Activated B cell treated with CpG ODN at 0.5 μM for 24 hours (primary cell): ENCODE results near the gene TMEM140. TPM values are rescaled to one million over a fixed set of nuclear protein-coding genes. Genes with fewer than 3 reads are reported as not detected.
A peak's percentile ranks its signal among the peaks of the same experiment; 100 is the strongest.

ENCODE experiments used
- ATAC-seq: fragments of 200-7000 bp; cut with Tn5 transposase; one replicate; pipeline ENCODE4 v1.10.0; 2021; ENCODE audit warnings: low read depth, mild to moderate bottlenecking, moderate library complexity
- CTCF ChIA-PET: fragments of 350-600 bp; sonication (Branson Sonifier 250); formaldehyde crosslinking; loops from one replicate; lab custom pipeline; 2021; ENCODE audit warnings: antibody characterized with exemption; lab: Charles Lee
- POLR2A ChIA-PET: fragments of 350-600 bp; sonication (Branson Sonifier 250); formaldehyde crosslinking; loops from one replicate; lab custom pipeline; 2021; ENCODE audit warnings: antibody characterized with exemption; lab: Charles Lee
- DNase-seq: peaks from one replicate; pipeline ENCODE4 v3.0.0; 2022
- H3K27ac Mint-ChIP-seq: one replicate; pipeline ENCODE4 v1.8.0; 2020; ENCODE audit warnings: mixed read lengths
- H3K27me3 Mint-ChIP-seq: one replicate; pipeline ENCODE4 v1.8.0; 2021; ENCODE audit warnings: mixed read lengths
- H3K36me3 Mint-ChIP-seq: one replicate; pipeline ENCODE4 v1.8.0; 2021; ENCODE audit warnings: low read depth, mixed read lengths
- H3K4me1 Mint-ChIP-seq: one replicate; pipeline ENCODE4 v1.8.0; 2021; ENCODE audit warnings: mixed read lengths
- H3K4me3 Mint-ChIP-seq: one replicate; pipeline ENCODE4 v1.8.0; 2020; ENCODE audit warnings: mild to moderate bottlenecking, mixed read lengths
- H3K9me3 Mint-ChIP-seq: one replicate; pipeline ENCODE4 v1.8.0; 2020; ENCODE audit warnings: mixed read lengths
- intact Hi-C: fragments of 100-400 bp; cut with micrococcal nuclease; formaldehyde crosslinking; loops from one replicate; pipeline ENCODE4 v1.15.1; 2024
- total RNA-seq: library from RNA; stranded (reverse); gene quantifications from 2 replicates; pipeline ENCODE4 v1.2.3, GENCODE V29; 2022
- TF ChIP-seq, protein P1 (sequence below): fragments of 200-600 bp; IDR thresholded peaks from one replicate; pipeline ENCODE4 v1.8.0; 2022; ENCODE audit warnings: antibody characterized with exemption, mild to moderate bottlenecking

The TMEM140 gene
- total RNA-seq, 1 donor from 2014 or later, result 20.9 TPM

DNA sequence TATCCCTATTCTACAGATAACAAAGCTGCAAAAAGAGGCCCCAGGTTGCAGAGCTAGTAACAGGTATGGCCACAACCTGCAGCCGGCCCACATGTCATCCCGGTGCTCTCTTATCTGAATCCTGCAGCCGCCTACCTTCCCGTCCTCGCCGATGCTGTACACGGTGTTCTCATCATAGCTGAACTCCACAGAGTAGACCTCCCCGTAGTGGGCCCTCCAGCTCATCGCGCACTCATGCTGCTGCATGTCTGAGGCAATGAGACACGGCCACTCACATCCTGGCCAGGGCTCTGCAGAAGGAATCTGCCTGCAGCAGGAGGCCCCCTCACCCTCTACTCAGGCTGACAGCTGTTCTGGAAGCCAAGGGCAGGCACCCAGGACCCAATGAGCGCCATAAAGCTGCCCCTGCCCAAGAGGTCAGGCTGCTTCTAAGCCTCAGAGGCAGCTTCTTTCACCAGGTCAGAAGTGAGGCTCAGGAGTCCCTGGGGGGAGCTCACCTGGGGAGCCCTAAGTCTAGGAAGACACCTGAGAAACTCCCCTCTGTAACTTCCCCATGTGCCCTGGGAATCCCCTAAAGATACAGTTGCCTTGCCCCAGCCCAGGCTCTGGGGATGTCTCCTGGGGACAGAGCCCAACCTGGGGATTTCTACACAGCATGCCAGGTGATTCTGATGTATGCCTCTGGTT, 40.6 kb downstream of the TMEM140 start:
- peaks cover 96% of the 10 kb centered on the region for H3K36me3 Mint-ChIP-seq
- no peaks in the 10 kb centered on the region for H3K27me3 Mint-ChIP-seq
- POLR2A ChIA-PET, result interaction anchor here (0.6 to 6.3 kb wide), 12 partner anchors 7 to 541 kb away, joined by 3 to 125 read pairs (median 8); partner anchors contain the start of genes AGBL3, BPGM, CYREN and TMEM140
- CTCF ChIA-PET, result interaction anchor here (1.1 to 3.9 kb wide), 4 partner anchors 18 to 202 kb away, joined by 4 to 22 read pairs (median 7); partner anchors contain the start of genes AGBL3 and CYREN
- DNase-seq (peak; percentile 41), ATAC-seq (peak; percentile 69)
- peak overlapping the region; percentile 78 for H3K4me3 Mint-ChIP-seq
- H3K4me1 Mint-ChIP-seq, result peaks cover 51% of the 10 kb centered on the region
- intact Hi-C loops, result loop anchor here (1.0 to 5.0 kb wide), 4 partner anchors 17 to 541 kb away; partner anchors contain the start of genes AGBL3 and WDR91
- H3K27ac Mint-ChIP-seq, result peak overlapping the region; percentile 80
- TF ChIP-seq, protein P1, sequence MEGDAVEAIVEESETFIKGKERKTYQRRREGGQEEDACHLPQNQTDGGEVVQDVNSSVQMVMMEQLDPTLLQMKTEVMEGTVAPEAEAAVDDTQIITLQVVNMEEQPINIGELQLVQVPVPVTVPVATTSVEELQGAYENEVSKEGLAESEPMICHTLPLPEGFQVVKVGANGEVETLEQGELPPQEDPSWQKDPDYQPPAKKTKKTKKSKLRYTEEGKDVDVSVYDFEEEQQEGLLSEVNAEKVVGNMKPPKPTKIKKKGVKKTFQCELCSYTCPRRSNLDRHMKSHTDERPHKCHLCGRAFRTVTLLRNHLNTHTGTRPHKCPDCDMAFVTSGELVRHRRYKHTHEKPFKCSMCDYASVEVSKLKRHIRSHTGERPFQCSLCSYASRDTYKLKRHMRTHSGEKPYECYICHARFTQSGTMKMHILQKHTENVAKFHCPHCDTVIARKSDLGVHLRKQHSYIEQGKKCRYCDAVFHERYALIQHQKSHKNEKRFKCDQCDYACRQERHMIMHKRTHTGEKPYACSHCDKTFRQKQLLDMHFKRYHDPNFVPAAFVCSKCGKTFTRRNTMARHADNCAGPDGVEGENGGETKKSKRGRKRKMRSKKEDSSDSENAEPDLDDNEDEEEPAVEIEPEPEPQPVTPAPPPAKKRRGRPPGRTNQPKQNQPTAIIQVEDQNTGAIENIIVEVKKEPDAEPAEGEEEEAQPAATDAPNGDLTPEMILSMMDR, result no peak
- H3K9me3 Mint-ChIP-seq, result peaks cover 5% of the 10 kb centered on the region

DNA sequence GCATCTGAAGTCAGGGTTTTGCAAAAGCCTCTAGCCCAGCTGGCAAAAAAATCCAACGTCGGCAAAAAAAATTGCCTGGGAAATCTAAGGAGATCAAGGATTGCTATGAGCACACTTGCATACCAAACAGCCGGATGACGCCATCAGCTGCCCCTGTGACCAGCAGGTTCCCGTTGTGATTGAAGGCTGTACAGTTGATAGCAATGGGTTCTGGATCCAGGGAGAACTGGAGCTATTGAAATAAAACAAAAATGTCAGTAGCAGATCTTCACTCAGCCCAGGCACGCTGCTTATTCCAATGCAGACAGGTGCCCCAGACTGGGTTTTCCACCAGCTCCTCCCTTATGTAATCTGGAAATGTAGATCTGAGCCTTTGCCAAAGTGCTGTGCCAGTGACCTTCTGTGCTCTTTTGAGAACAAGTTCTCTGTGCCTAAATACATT, 41.4 kb downstream of the TMEM140 start:
- H3K4me3 Mint-ChIP-seq, result peak overlapping the region; percentile 78
- DNase-seq, result no peak
- CTCF ChIA-PET, result interaction anchor here (1.1 to 3.9 kb wide), 4 partner anchors 19 to 202 kb away, joined by 4 to 22 read pairs (median 7); partner anchors contain the start of genes AGBL3 and CYREN

DNA sequence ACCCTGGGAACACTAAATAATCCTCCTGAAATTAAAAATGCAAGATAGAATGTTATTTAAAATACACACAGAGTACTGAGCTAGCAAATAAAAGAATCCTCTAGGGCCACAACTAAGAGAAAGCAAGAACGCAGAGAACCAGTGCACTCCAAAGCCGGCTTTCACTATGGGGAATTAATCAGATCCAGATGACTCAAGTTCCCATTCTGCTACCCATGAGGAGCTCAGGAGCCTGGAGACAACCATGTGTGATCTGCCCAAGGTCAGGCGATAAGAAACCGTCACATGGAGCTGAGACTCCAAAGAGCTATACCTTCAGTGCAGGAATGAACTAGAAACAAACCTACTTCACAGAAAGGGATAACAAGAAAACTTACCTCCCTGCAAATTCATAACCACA, 42.1 kb downstream of the TMEM140 start:
- no peak for ATAC-seq
- no peak overlapping the region for H3K27ac Mint-ChIP-seq
- no peak overlapping the region for H3K4me3 Mint-ChIP-seq
- intact Hi-C loops, result loop anchor here (5.0 kb wide), 1 partner anchor 203 kb away; the partner anchor contains the start of gene AGBL3
- H3K4me1 Mint-ChIP-seq, result peaks cover 51% of the 10 kb centered on the region
- POLR2A ChIA-PET, result interaction anchor here (5.2 to 6.3 kb wide), 2 partner anchors 20 to 42 kb away, joined by 25 to 125 read pairs; partner anchors contain the start of genes CYREN and TMEM140
- CTCF ChIA-PET, result interaction anchor here (2.0 kb wide), 1 partner anchor 203 kb away, joined by 7 read pairs; the partner anchor contains the start of gene AGBL3
- TF ChIP-seq, protein P1, result no peak
- no peak for DNase-seq
- peaks cover 96% of the 10 kb centered on the region for H3K36me3 Mint-ChIP-seq
- no peaks in the 10 kb centered on the region for H3K9me3 Mint-ChIP-seq
- H3K27me3 Mint-ChIP-seq, result no peaks in the 10 kb centered on the region

More for the DNA sequence above, 41.4 kb downstream of the TMEM140 start:
- H3K9me3 Mint-ChIP-seq, result no peaks in the 10 kb centered on the region
- peak overlapping the region; percentile 80 for H3K27ac Mint-ChIP-seq
- ATAC-seq, result no peak
- TF ChIP-seq, protein P1, result no peak
- H3K4me1 Mint-ChIP-seq, result peaks cover 51% of the 10 kb centered on the region
- POLR2A ChIA-PET, result interaction anchor here (0.6 to 6.3 kb wide), 9 partner anchors 9 to 542 kb away, joined by 3 to 125 read pairs (median 13); partner anchors contain the start of genes AGBL3, BPGM, CYREN and TMEM140
- H3K27me3 Mint-ChIP-seq, result no peaks in the 10 kb centered on the region
- H3K36me3 Mint-ChIP-seq, result peaks cover 96% of the 10 kb centered on the region
- intact Hi-C loops, result loop anchor here (5.0 kb wide), 1 partner anchor 202 kb away; the partner anchor contains the start of gene AGBL3

DNA sequence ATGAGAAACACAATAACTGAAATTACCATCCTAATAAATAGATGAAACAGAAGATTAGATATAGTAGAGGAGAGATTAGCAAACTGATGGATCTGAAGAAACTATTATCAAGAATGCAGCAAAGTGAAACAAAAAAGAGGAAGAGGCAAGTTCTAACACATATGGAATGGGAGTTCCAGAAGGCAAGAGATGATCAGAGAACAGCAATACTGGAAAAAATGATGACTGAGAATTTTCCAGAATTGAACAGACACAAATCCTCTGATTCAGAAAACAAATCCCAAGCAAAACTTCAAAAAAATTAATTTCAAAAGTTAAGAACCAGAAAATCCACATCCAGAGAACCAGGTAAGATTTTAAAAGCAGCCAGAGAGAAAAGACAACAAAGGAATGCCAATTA, 42.8 kb downstream of the TMEM140 start:
- TF ChIP-seq, protein P1, result no peak
- Mint-ChIP-seq H3K27me3 (no peaks in the 10 kb centered on the region), H3K4me1 (peaks cover 47% of the 10 kb centered on the region), H3K9me3 (no peaks in the 10 kb centered on the region), H3K27ac (no peak overlapping the region), H3K4me3 (no peak overlapping the region), H3K36me3 (peaks cover 96% of the 10 kb centered on the region)
- CTCF ChIA-PET, result no interaction called here
- POLR2A ChIA-PET, result interaction anchor here (6.3 kb wide), 1 partner anchor 21 kb away, joined by 125 read pairs; the partner anchor contains the start of gene CYREN
- no peak for DNase-seq
- ATAC-seq, result no peak
- intact Hi-C loops, result no loop called here
